Spleen (tissue), 7 donors: ENCODE results near the gene GBX2.

Experiments used
- CTCF ChIP-seq, 11 experiments: fragments of 200-600 bp in 7 of 11; fragments of 450-650 bp in 4 of 11; sonication (generic) in 4 of 11; IDR thresholded peaks in 8 of 11; conservative IDR thresholded peaks in 3 of 11; 1 replicate in 7 of 11; 2 replicates in 4 of 11; pipeline versions ENCODE4 v1.4.0 to v1.8.0; 2016 to 2021; ENCODE audit warnings: antibody characterized with exemption in 11 of 11, inconsistent platforms in 4 of 11, mild to moderate bottlenecking in 1 of 11
- POLR2AphosphoS5 ChIP-seq, 3 donors: sonication (generic); formaldehyde crosslinking; IDR thresholded peaks; one replicate each; pipeline ENCODE4 v1.5.1; 2017; ENCODE audit warnings: antibody characterized with exemption in 3 of 3
- donor health status: DM: no; HTN: no; CAD: no; lungs with moderate emphysema.
- donor health status: DM: no; HTN: no; CAD: no.
- donor health status: DM: no; HTN: no; CAD: no.

GRCh38 chr2:236207472-236207871, 39.3 kb upstream of the GBX2 start:
- TF ChIP-seq CTCF (IDR thresholded peaks at IDR 0.05 in 8 of 11, conservative IDR thresholded peaks at IDR 0.05 in 3 of 11): no peak
- TF ChIP-seq POLR2AphosphoS5 (IDR thresholded peaks at IDR 0.05): no peak
